Immature natural killer cell (primary cell): ENCODE data around the gene RNF126. TPM values are rescaled to one million over a fixed set of nuclear protein-coding genes. Genes with fewer than 3 reads are reported as not detected.

Experiments used
- DNase-seq, 3 donors: peaks; one replicate each; pipeline ENCODE4 v3.0.0; 2022; ENCODE audit warnings: mixed read lengths in 1 of 3
- H3K27ac Mint-ChIP-seq, 6 donors: one replicate each; pipeline ENCODE4 v1.8.0; 2020; ENCODE audit warnings: mixed read lengths in 6 of 6, mild to moderate bottlenecking in 5 of 6, inconsistent platforms in 4 of 6, moderate library complexity in 3 of 6
- H3K27me3 Mint-ChIP-seq, 3 donors: one replicate each; pipeline ENCODE4 v1.8.0; 2020 to 2021; ENCODE audit warnings: low read depth in 3 of 3, mild to moderate bottlenecking in 3 of 3, mixed read lengths in 3 of 3, moderate library complexity in 3 of 3, inconsistent platforms in 1 of 3
- H3K36me3 Mint-ChIP-seq, 3 donors: one replicate each; pipeline ENCODE4 v1.8.0; 2020; ENCODE audit warnings: mixed read lengths in 3 of 3, inconsistent platforms in 2 of 3, mild to moderate bottlenecking in 2 of 3
- H3K4me1 Mint-ChIP-seq, 2 donors: one replicate each; pipeline ENCODE4 v1.8.0; 2020; ENCODE audit warnings: inconsistent platforms in 2 of 2, mild to moderate bottlenecking in 2 of 2, mixed read lengths in 2 of 2, moderate library complexity in 1 of 2
- H3K4me3 Mint-ChIP-seq, 5 donors: one replicate each; pipeline ENCODE4 v1.8.0; 2020; ENCODE audit warnings: mild to moderate bottlenecking in 5 of 5, mixed read lengths in 5 of 5, inconsistent platforms in 3 of 5, moderate library complexity in 3 of 5
- H3K9me3 Mint-ChIP-seq, 6 donors: one replicate each; pipeline ENCODE4 v1.8.0; 2020; ENCODE audit warnings: mild to moderate bottlenecking in 6 of 6, mixed read lengths in 6 of 6, inconsistent platforms in 4 of 6, moderate library complexity in 3 of 6
- polyA plus RNA-seq, 3 donors: library from polyadenylated mRNA; unstranded; fragments of 300-500 nt; fragmentation: Illumina TruSeq; gene quantifications; one replicate each; pipeline ENCODE4 v1.2.3, GENCODE V29; 2021

Gene RNF126
- polyA plus RNA-seq, 3 donors from 2014 or later: 78.7 to 119 (median 94.4) TPM

- Mint-ChIP-seq H3K4me3 (no peak overlapping the region), H3K4me1 (peaks cover 27 to 43% of the 10 kb centered on the region in 2 donors), H3K27me3 (peaks cover 5 to 15% (median 9%) of the 10 kb centered on the region in 3 donors), H3K27ac (no peak overlapping the region), H3K9me3 (no peaks in the 10 kb centered on the region), H3K36me3 (peaks cover 0 to 3% (median 0%) of the 10 kb centered on the region in 3 donors)
- DNase-seq: no peak
Measured at GRCh38 chr19:652467-653389, 10.3 kb downstream of the RNF126 start.

GRCh38 chr19:651991-652390, 11.0 kb downstream of the RNF126 start:
- H3K27me3 Mint-ChIP-seq: peaks cover 2 to 9% (median 6%) of the 10 kb centered on the region in 3 donors
- peaks cover 0 to 3% (median 0%) of the 10 kb centered on the region in 3 donors for H3K36me3 Mint-ChIP-seq
- H3K4me1 Mint-ChIP-seq: peaks cover 27 to 36% of the 10 kb centered on the region in 2 donors
- no peak overlapping the region for H3K4me3 Mint-ChIP-seq
- no peak overlapping the region for H3K27ac Mint-ChIP-seq
- DNase-seq: no peak
- H3K9me3 Mint-ChIP-seq: no peaks in the 10 kb centered on the region

GRCh38 chr19:651114-651818, 11.7 kb downstream of the RNF126 start:
- Mint-ChIP-seq H3K36me3 (peaks cover 0 to 3% (median 0%) of the 10 kb centered on the region in 3 donors), H3K4me1 (peaks cover 24 to 30% of the 10 kb centered on the region in 2 donors), H3K9me3 (no peaks in the 10 kb centered on the region), H3K4me3 (no peak overlapping the region), H3K27ac (no peak overlapping the region), H3K27me3 (peaks cover 3 to 6% (median 4%) of the 10 kb centered on the region in 3 donors)
- no peak for DNase-seq

- DNase-seq: no peak
- H3K27ac Mint-ChIP-seq: no peak overlapping the region
- H3K36me3 Mint-ChIP-seq: peaks cover 0 to 3% (median 0%) of the 10 kb centered on the region in 3 donors
- H3K4me3 Mint-ChIP-seq: no peak overlapping the region
- H3K9me3 Mint-ChIP-seq: no peaks in the 10 kb centered on the region
- peaks cover 12 to 19% of the 10 kb centered on the region in 2 donors for H3K4me1 Mint-ChIP-seq
- H3K27me3 Mint-ChIP-seq: peaks cover 4 to 8% (median 5%) of the 10 kb centered on the region in 3 donors
Measured at GRCh38 chr19:650121-650520, 12.9 kb downstream of the RNF126 start.

GRCh38 chr19:648904-649801, 13.9 kb downstream of the RNF126 start:
- no peak overlapping the region for H3K27ac Mint-ChIP-seq
- peaks cover 8 to 12% of the 10 kb centered on the region in 2 donors for H3K4me1 Mint-ChIP-seq
- H3K9me3 Mint-ChIP-seq: no peaks in the 10 kb centered on the region
- no peak for DNase-seq
- H3K4me3 Mint-ChIP-seq: no peak overlapping the region
- peaks cover 2 to 6% (median 4%) of the 10 kb centered on the region in 3 donors for H3K27me3 Mint-ChIP-seq
- peaks cover 0 to 3% (median 0%) of the 10 kb centered on the region in 3 donors for H3K36me3 Mint-ChIP-seq

- DNase-seq: no peak
- H3K4me1 Mint-ChIP-seq: peaks cover under 1 to 4% of the 10 kb centered on the region in 2 donors
- H3K27me3 Mint-ChIP-seq: peaks cover 1 to 6% (median 4%) of the 10 kb centered on the region in 3 donors
- no peak overlapping the region for H3K4me3 Mint-ChIP-seq
- no peak overlapping the region for H3K27ac Mint-ChIP-seq
- H3K36me3 Mint-ChIP-seq: peaks cover 0 to 3% (median 0%) of the 10 kb centered on the region in 3 donors
- no peaks in the 10 kb centered on the region for H3K9me3 Mint-ChIP-seq
Measured at GRCh38 chr19:648305-648704, 14.7 kb downstream of the RNF126 start.

- Mint-ChIP-seq H3K9me3 (no peaks in the 10 kb centered on the region), H3K4me3 (no peak overlapping the region), H3K36me3 (peaks cover 0 to 3% (median 0%) of the 10 kb centered on the region in 3 donors), H3K27me3 (peaks cover 1 to 6% (median 4%) of the 10 kb centered on the region in 3 donors), H3K27ac (no peak overlapping the region), H3K4me1 (peaks cover 0 to 2% of the 10 kb centered on the region in 2 donors)
- DNase-seq: no peak
Measured at GRCh38 chr19:647566-648284, 15.3 kb downstream of the RNF126 start.

- no peaks in the 10 kb centered on the region for H3K9me3 Mint-ChIP-seq
- H3K36me3 Mint-ChIP-seq: peaks cover 0 to 3% (median 0%) of the 10 kb centered on the region in 3 donors
- H3K27ac Mint-ChIP-seq: no peak overlapping the region
- DNase-seq: no peak
- H3K4me1 Mint-ChIP-seq: peaks cover 0 to 2% of the 10 kb centered on the region in 2 donors
- H3K27me3 Mint-ChIP-seq: peaks cover 1 to 6% (median 4%) of the 10 kb centered on the region in 3 donors
- no peak overlapping the region for H3K4me3 Mint-ChIP-seq
Measured at GRCh38 chr19:646779-647565, 16.0 kb downstream of the RNF126 start.

- peaks cover 0 to 3% of the 10 kb centered on the region in 2 donors for H3K4me1 Mint-ChIP-seq
- DNase-seq: no peak
- H3K36me3 Mint-ChIP-seq: peaks cover 0 to 3% (median 0%) of the 10 kb centered on the region in 3 donors
- H3K4me3 Mint-ChIP-seq: no peak overlapping the region
- H3K27ac Mint-ChIP-seq: peak overlapping the region in 1 of 6 donors; percentile 66
- no peaks in the 10 kb centered on the region for H3K9me3 Mint-ChIP-seq
- peaks cover 1 to 5% (median 4%) of the 10 kb centered on the region in 3 donors for H3K27me3 Mint-ChIP-seq
Measured at GRCh38 chr19:645912-646778, 16.9 kb downstream of the RNF126 start.

- Mint-ChIP-seq H3K36me3 (no peaks in the 10 kb centered on the region), H3K9me3 (no peaks in the 10 kb centered on the region), H3K27ac (peak overlapping the region in 1 of 6 donors; percentile 31), H3K4me1 (peaks cover 0 to 2% of the 10 kb centered on the region in 2 donors), H3K4me3 (no peak overlapping the region), H3K27me3 (peaks cover 1 to 5% (median 4%) of the 10 kb centered on the region in 3 donors)
- no peak for DNase-seq
Measured at GRCh38 chr19:644789-645188, 18.2 kb downstream of the RNF126 start.

- DNase-seq: no peak
- no peak overlapping the region for H3K27ac Mint-ChIP-seq
- peaks cover 3% of the 10 kb centered on the region in 2 donors for H3K4me1 Mint-ChIP-seq
- peaks cover 2 to 6% (median 5%) of the 10 kb centered on the region in 3 donors for H3K27me3 Mint-ChIP-seq
- H3K36me3 Mint-ChIP-seq: no peaks in the 10 kb centered on the region
- H3K9me3 Mint-ChIP-seq: no peaks in the 10 kb centered on the region
- no peak overlapping the region for H3K4me3 Mint-ChIP-seq
Measured at GRCh38 chr19:644363-644762, 18.7 kb downstream of the RNF126 start.
